ENCODE data around the gene IZUMO2. TPM values are rescaled to one million over a fixed set of nuclear protein-coding genes. Genes with fewer than 3 reads are reported as not detected.

Gene IZUMO2
- total RNA-seq, 1 donor from 2014 or later = not detected

GRCh38 chr19:50175924-50176323 lies 12.8 kb upstream of the IZUMO2 start:
- Mint-ChIP-seq H3K4me3 (no peak overlapping the region), H3K27me3 (ENCODE audit: insufficient read depth) (no peaks in the 10 kb centered on the region), H3K4me1 (ENCODE audit: low read depth) (no peaks in the 10 kb centered on the region), H3K9me3 (peaks cover 8% of the 10 kb centered on the region), H3K36me3 (ENCODE audit: low read depth) (no peaks in the 10 kb centered on the region), H3K27ac (no peak overlapping the region)
- intact Hi-C loops (cut with micrococcal nuclease) = no loop called here
- no peak for DNase-seq (ENCODE audit: low spot score)

- no peak for DNase-seq (ENCODE audit: low spot score)
- H3K4me3 Mint-ChIP-seq = no peak overlapping the region
- no peak overlapping the region for H3K27ac Mint-ChIP-seq
- no peaks in the 10 kb centered on the region for H3K36me3 Mint-ChIP-seq (ENCODE audit: low read depth)
- intact Hi-C loops (cut with micrococcal nuclease) = no loop called here
- peaks cover 4% of the 10 kb centered on the region for H3K9me3 Mint-ChIP-seq
- H3K27me3 Mint-ChIP-seq (ENCODE audit: insufficient read depth) = no peaks in the 10 kb centered on the region
- H3K4me1 Mint-ChIP-seq (ENCODE audit: low read depth) = no peaks in the 10 kb centered on the region
Measured at GRCh38 chr19:50174100-50174793, 11.2 kb upstream of the IZUMO2 start.

GRCh38 chr19:50173127-50173526 lies 10.0 kb upstream of the IZUMO2 start:
- no peaks in the 10 kb centered on the region for H3K36me3 Mint-ChIP-seq (ENCODE audit: low read depth)
- no peak overlapping the region for H3K4me3 Mint-ChIP-seq
- H3K27me3 Mint-ChIP-seq (ENCODE audit: insufficient read depth) = no peaks in the 10 kb centered on the region
- H3K4me1 Mint-ChIP-seq (ENCODE audit: low read depth) = no peaks in the 10 kb centered on the region
- peaks cover 4% of the 10 kb centered on the region for H3K9me3 Mint-ChIP-seq
- DNase-seq (ENCODE audit: low spot score) = peak; percentile 1
- no peak overlapping the region for H3K27ac Mint-ChIP-seq
- intact Hi-C loops (cut with micrococcal nuclease) = no loop called here

- Mint-ChIP-seq H3K27me3 (ENCODE audit: insufficient read depth) (no peaks in the 10 kb centered on the region), H3K4me3 (no peak overlapping the region), H3K27ac (no peak overlapping the region), H3K4me1 (ENCODE audit: low read depth) (no peaks in the 10 kb centered on the region), H3K36me3 (ENCODE audit: low read depth) (no peaks in the 10 kb centered on the region), H3K9me3 (peaks cover 4% of the 10 kb centered on the region)
- intact Hi-C loops (cut with micrococcal nuclease) = no loop called here
- no peak for DNase-seq (ENCODE audit: low spot score)
Measured at GRCh38 chr19:50172726-50173125, 9.6 kb upstream of the IZUMO2 start.

GRCh38 chr19:50171752-50172151 lies 8.7 kb upstream of the IZUMO2 start:
- H3K36me3 Mint-ChIP-seq (ENCODE audit: low read depth) = no peaks in the 10 kb centered on the region
- no peak overlapping the region for H3K4me3 Mint-ChIP-seq
- no peak overlapping the region for H3K27ac Mint-ChIP-seq
- intact Hi-C loops (cut with micrococcal nuclease) = no loop called here
- no peaks in the 10 kb centered on the region for H3K4me1 Mint-ChIP-seq (ENCODE audit: low read depth)
- no peaks in the 10 kb centered on the region for H3K27me3 Mint-ChIP-seq (ENCODE audit: insufficient read depth)
- peaks cover 4% of the 10 kb centered on the region for H3K9me3 Mint-ChIP-seq
- no peak for DNase-seq (ENCODE audit: low spot score)

- H3K4me1 Mint-ChIP-seq (ENCODE audit: low read depth) = no peaks in the 10 kb centered on the region
- H3K36me3 Mint-ChIP-seq (ENCODE audit: low read depth) = no peaks in the 10 kb centered on the region
- no peak for DNase-seq (ENCODE audit: low spot score)
- H3K9me3 Mint-ChIP-seq = no peaks in the 10 kb centered on the region
- intact Hi-C loops (cut with micrococcal nuclease) = no loop called here
- no peaks in the 10 kb centered on the region for H3K27me3 Mint-ChIP-seq (ENCODE audit: insufficient read depth)
- H3K4me3 Mint-ChIP-seq = no peak overlapping the region
- H3K27ac Mint-ChIP-seq = no peak overlapping the region
Measured at GRCh38 chr19:50167314-50167721, 4.2 kb upstream of the IZUMO2 start.

- Mint-ChIP-seq H3K4me1 (ENCODE audit: low read depth) (no peaks in the 10 kb centered on the region), H3K27ac (no peak overlapping the region), H3K27me3 (ENCODE audit: insufficient read depth) (no peaks in the 10 kb centered on the region), H3K4me3 (no peak overlapping the region), H3K9me3 (peaks cover 4% of the 10 kb centered on the region), H3K36me3 (ENCODE audit: low read depth) (no peaks in the 10 kb centered on the region)
- DNase-seq (ENCODE audit: low spot score) = no peak
- intact Hi-C loops (cut with micrococcal nuclease) = no loop called here
Measured at GRCh38 chr19:50159078-50159477, 4.0 kb downstream of the IZUMO2 start.

- peaks cover 2% of the 10 kb centered on the region for H3K27me3 Mint-ChIP-seq (ENCODE audit: insufficient read depth)
- intact Hi-C loops (cut with micrococcal nuclease) = no loop called here
- H3K4me1 Mint-ChIP-seq (ENCODE audit: low read depth) = no peaks in the 10 kb centered on the region
- no peaks in the 10 kb centered on the region for H3K36me3 Mint-ChIP-seq (ENCODE audit: low read depth)
- no peak for DNase-seq (ENCODE audit: low spot score)
- no peak overlapping the region for H3K27ac Mint-ChIP-seq
- no peak overlapping the region for H3K4me3 Mint-ChIP-seq
- H3K9me3 Mint-ChIP-seq = peaks cover 4% of the 10 kb centered on the region
Measured at GRCh38 chr19:50158577-50158976, 4.5 kb downstream of the IZUMO2 start.

GRCh38 chr19:50155520-50156109 lies 7.5 kb downstream of the IZUMO2 start:
- peaks cover 4% of the 10 kb centered on the region for H3K9me3 Mint-ChIP-seq
- H3K27ac Mint-ChIP-seq = no peak overlapping the region
- H3K4me3 Mint-ChIP-seq = no peak overlapping the region
- H3K4me1 Mint-ChIP-seq (ENCODE audit: low read depth) = no peaks in the 10 kb centered on the region
- intact Hi-C loops (cut with micrococcal nuclease) = no loop called here
- H3K27me3 Mint-ChIP-seq (ENCODE audit: insufficient read depth) = peaks cover 2% of the 10 kb centered on the region
- no peaks in the 10 kb centered on the region for H3K36me3 Mint-ChIP-seq (ENCODE audit: low read depth)
- no peak for DNase-seq (ENCODE audit: low spot score)

- H3K4me3 Mint-ChIP-seq = no peak overlapping the region
- DNase-seq (ENCODE audit: low spot score) = no peak
- H3K9me3 Mint-ChIP-seq = peaks cover 4% of the 10 kb centered on the region
- intact Hi-C loops (cut with micrococcal nuclease) = no loop called here
- no peak overlapping the region for H3K27ac Mint-ChIP-seq
- peaks cover 4% of the 10 kb centered on the region for H3K27me3 Mint-ChIP-seq (ENCODE audit: insufficient read depth)
- no peaks in the 10 kb centered on the region for H3K36me3 Mint-ChIP-seq (ENCODE audit: low read depth)
- H3K4me1 Mint-ChIP-seq (ENCODE audit: low read depth) = no peaks in the 10 kb centered on the region
Measured at GRCh38 chr19:50154529-50154928, 8.6 kb downstream of the IZUMO2 start.

- no peak for DNase-seq (ENCODE audit: low spot score)
- Mint-ChIP-seq H3K4me1 (ENCODE audit: low read depth) (peaks cover 2% of the 10 kb centered on the region), H3K9me3 (peaks cover 10% of the 10 kb centered on the region), H3K36me3 (ENCODE audit: low read depth) (no peaks in the 10 kb centered on the region), H3K4me3 (no peak overlapping the region), H3K27me3 (ENCODE audit: insufficient read depth) (peaks cover 12% of the 10 kb centered on the region), H3K27ac (no peak overlapping the region)
- intact Hi-C loops (cut with micrococcal nuclease) = no loop called here
Measured at GRCh38 chr19:50152578-50152977, 10.5 kb downstream of the IZUMO2 start.

GRCh38 chr19:50148528-50148927 lies 14.6 kb downstream of the IZUMO2 start:
- Mint-ChIP-seq H3K36me3 (ENCODE audit: low read depth) (no peaks in the 10 kb centered on the region), H3K27ac (no peak overlapping the region), H3K9me3 (peaks cover 5% of the 10 kb centered on the region), H3K4me3 (no peak overlapping the region), H3K27me3 (ENCODE audit: insufficient read depth) (peaks cover 16% of the 10 kb centered on the region), H3K4me1 (ENCODE audit: low read depth) (peaks cover 7% of the 10 kb centered on the region)
- DNase-seq (ENCODE audit: low spot score) = no peak
- intact Hi-C loops (cut with micrococcal nuclease) = no loop called here

- DNase-seq (ENCODE audit: low spot score) = peak; percentile 46
- H3K36me3 Mint-ChIP-seq (ENCODE audit: low read depth) = no peaks in the 10 kb centered on the region
- no peak overlapping the region for H3K27ac Mint-ChIP-seq
- intact Hi-C loops (cut with micrococcal nuclease) = no loop called here
- peaks cover 16% of the 10 kb centered on the region for H3K27me3 Mint-ChIP-seq (ENCODE audit: insufficient read depth)
- peak overlapping the region; percentile 76 for H3K4me3 Mint-ChIP-seq
- peaks cover 7% of the 10 kb centered on the region for H3K4me1 Mint-ChIP-seq (ENCODE audit: low read depth)
- peaks cover 5% of the 10 kb centered on the region for H3K9me3 Mint-ChIP-seq
Measured at GRCh38 chr19:50147462-50148423, 15.3 kb downstream of the IZUMO2 start.
